Measurements from ENCODE around the gene DCAF5.

The DCAF5 gene

DNA sequence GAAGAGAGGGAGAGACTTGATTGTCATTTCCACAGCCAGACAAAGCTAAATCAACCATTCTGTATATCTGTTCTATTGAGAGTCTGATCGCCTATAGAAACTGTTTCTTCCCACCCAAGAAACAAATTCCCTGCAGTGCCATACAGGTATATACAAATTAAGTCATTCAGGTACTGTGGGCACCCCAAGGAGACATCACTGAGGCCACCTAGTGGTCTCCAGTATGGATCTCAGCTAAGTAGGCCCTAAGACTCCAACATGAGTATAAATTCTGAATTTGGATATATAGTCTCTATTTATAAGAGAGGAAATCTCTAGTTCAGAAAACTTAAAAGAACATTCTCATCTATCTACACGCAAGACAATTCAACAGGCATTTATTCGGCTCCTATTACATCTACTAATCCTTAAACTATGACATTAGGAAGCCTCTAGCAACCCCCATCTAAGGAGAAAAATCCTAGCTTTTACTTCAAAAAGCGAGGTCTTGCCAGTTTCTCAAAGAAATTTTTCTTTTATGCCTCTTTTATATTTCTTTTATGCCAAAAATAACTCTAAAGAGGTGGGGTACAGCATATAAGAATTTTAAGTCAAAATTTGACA lies 62.6 kb downstream of the DCAF5 start:
- H2AFZ ChIP-seq (ENCODE audit: low read depth, low read length), result no peak overlapping the region
- H3K4me1 ChIP-seq (ENCODE audit: low read length), result peaks cover 12% of the 10 kb centered on the region
- no peaks in the 10 kb centered on the region for H3K9me3 ChIP-seq (ENCODE audit: insufficient read depth, low read length)
- H3K9ac ChIP-seq (ENCODE audit: low read length), result no peak overlapping the region
- H3K4me2 ChIP-seq (ENCODE audit: low read length), result no peak overlapping the region
- no peak overlapping the region for H3K4me3 ChIP-seq (ENCODE audit: low read length)
- TF ChIP-seq EZH2phosphoT487 (IDR thresholded peaks at IDR 0.05; ENCODE audit: low read depth), result no peak
- TF ChIP-seq, protein P1, sequence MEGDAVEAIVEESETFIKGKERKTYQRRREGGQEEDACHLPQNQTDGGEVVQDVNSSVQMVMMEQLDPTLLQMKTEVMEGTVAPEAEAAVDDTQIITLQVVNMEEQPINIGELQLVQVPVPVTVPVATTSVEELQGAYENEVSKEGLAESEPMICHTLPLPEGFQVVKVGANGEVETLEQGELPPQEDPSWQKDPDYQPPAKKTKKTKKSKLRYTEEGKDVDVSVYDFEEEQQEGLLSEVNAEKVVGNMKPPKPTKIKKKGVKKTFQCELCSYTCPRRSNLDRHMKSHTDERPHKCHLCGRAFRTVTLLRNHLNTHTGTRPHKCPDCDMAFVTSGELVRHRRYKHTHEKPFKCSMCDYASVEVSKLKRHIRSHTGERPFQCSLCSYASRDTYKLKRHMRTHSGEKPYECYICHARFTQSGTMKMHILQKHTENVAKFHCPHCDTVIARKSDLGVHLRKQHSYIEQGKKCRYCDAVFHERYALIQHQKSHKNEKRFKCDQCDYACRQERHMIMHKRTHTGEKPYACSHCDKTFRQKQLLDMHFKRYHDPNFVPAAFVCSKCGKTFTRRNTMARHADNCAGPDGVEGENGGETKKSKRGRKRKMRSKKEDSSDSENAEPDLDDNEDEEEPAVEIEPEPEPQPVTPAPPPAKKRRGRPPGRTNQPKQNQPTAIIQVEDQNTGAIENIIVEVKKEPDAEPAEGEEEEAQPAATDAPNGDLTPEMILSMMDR (IDR thresholded peaks at IDR 0.05; ENCODE audit: low read depth, low read length), result peak; percentile 83
- no peak overlapping the region for H3K27ac ChIP-seq (ENCODE audit: low read length)
- no peaks in the 10 kb centered on the region for H3K79me2 ChIP-seq (ENCODE audit: low read length)
- H3K27me3 ChIP-seq (ENCODE audit: low read depth, low read length), result no peaks in the 10 kb centered on the region
- peaks cover 27% of the 10 kb centered on the region for H3K36me3 ChIP-seq (replicated peaks; ENCODE audit: low read depth, low read length)
- H4K20me1 ChIP-seq (ENCODE audit: insufficient read depth, low read length), result peaks cover 15% of the 10 kb centered on the region; the same call in 1 of the 2 replicates

DNA sequence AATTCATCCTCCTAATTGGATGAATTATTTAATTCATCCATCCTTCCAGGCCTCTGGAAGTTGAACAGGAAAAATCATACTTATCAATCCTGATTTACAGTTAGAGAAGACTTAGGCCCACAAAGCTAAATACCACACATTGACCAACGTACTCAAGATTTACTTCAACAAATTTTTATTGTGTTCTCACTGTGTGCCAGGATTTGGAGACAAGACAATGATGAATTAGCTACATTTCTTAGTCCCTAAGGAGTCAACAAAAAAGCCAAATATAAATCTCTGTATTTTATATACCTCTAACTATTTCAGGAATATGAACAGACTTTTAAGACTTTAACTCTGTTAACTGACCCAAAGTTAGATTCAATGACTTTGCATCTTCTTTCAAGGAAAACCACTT lies 63.9 kb downstream of the DCAF5 start:
- no peak overlapping the region for H3K27ac ChIP-seq (ENCODE audit: low read length)
- peaks cover 23% of the 10 kb centered on the region for H3K36me3 ChIP-seq (replicated peaks; ENCODE audit: low read depth, low read length)
- peaks cover 15% of the 10 kb centered on the region; the same call in 1 of the 2 replicates for H4K20me1 ChIP-seq (ENCODE audit: insufficient read depth, low read length)

DNA sequence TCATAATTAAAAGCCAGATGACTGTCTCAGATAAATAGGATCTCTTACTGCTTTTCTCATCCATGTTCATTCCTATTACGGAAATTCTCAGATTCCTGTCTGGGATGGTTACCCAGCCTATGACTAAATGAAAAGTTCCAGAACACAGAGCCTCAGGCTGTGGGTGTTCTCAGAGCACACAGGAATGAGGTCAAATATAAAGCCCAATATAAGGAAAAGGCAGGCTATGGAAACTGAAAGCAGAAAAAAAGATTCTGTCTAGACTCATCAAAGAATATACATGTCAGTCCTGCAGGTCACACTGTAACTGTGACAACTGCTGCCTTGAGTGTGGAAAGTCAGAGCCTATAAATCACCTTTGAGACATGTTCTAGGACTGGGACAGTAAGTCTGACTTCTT lies 64.3 kb downstream of the DCAF5 start:
- TF ChIP-seq, protein P1 (IDR thresholded peaks at IDR 0.05; ENCODE audit: low read depth, low read length), result no peak
- TF ChIP-seq EZH2phosphoT487 (IDR thresholded peaks at IDR 0.05; ENCODE audit: low read depth), result no peak
- H3K4me3 ChIP-seq (ENCODE audit: low read length), result no peak overlapping the region
- no peaks in the 10 kb centered on the region for H3K9me3 ChIP-seq (ENCODE audit: insufficient read depth, low read length)
- H3K4me2 ChIP-seq (ENCODE audit: low read length), result no peak overlapping the region
- H3K36me3 ChIP-seq (replicated peaks; ENCODE audit: low read depth, low read length), result peaks cover 20% of the 10 kb centered on the region
- H4K20me1 ChIP-seq (ENCODE audit: insufficient read depth, low read length), result peaks cover 14% of the 10 kb centered on the region; the same call in 1 of the 2 replicates
- H3K27me3 ChIP-seq (ENCODE audit: low read depth, low read length), result no peaks in the 10 kb centered on the region
- no peak overlapping the region for H2AFZ ChIP-seq (ENCODE audit: low read depth, low read length)
- H3K9ac ChIP-seq (ENCODE audit: low read length), result no peak overlapping the region
- H3K27ac ChIP-seq (ENCODE audit: low read length), result no peak overlapping the region
- no peaks in the 10 kb centered on the region for H3K79me2 ChIP-seq (ENCODE audit: low read length)
- H3K4me1 ChIP-seq (ENCODE audit: low read length), result peaks cover 11% of the 10 kb centered on the region

More for the DNA sequence above, 63.9 kb downstream of the DCAF5 start:
- Histone ChIP-seq H3K9ac (ENCODE audit: low read length) (no peak overlapping the region), H2AFZ (ENCODE audit: low read depth, low read length) (no peak overlapping the region), H3K4me3 (ENCODE audit: low read length) (no peak overlapping the region), H3K9me3 (ENCODE audit: insufficient read depth, low read length) (no peaks in the 10 kb centered on the region), H3K4me1 (ENCODE audit: low read length) (peaks cover 12% of the 10 kb centered on the region), H3K27me3 (ENCODE audit: low read depth, low read length) (no peaks in the 10 kb centered on the region), H3K4me2 (ENCODE audit: low read length) (no peak overlapping the region), H3K79me2 (ENCODE audit: low read length) (no peaks in the 10 kb centered on the region)
- TF ChIP-seq, protein P1 (IDR thresholded peaks at IDR 0.05; ENCODE audit: low read depth, low read length), result no peak
- no peak for TF ChIP-seq EZH2phosphoT487 (IDR thresholded peaks at IDR 0.05; ENCODE audit: low read depth)

DNA sequence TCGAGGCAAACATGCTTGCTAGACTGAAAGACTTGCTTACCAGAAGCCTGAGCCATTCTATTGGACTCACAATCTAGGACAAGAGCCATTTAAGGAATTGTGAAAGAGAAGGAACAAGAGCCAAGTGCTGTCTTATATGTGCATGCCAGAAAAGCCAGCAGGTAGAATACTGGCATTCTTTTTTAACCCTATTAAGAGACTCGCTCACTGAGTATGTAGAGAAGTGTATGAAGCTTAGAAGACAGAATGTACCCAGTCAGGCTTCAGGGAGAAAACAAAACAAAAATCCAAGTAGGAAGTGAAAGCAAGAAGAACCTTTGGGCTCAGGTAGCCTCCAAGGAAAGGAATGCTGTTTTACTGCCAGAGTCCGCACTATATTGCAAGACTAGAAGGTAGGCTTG lies 65.9 kb downstream of the DCAF5 start:
- Histone ChIP-seq H3K79me2 (ENCODE audit: low read length) (no peaks in the 10 kb centered on the region), H3K27ac (ENCODE audit: low read length) (no peak overlapping the region), H3K36me3 (replicated peaks; ENCODE audit: low read depth, low read length) (peaks cover 20% of the 10 kb centered on the region), H3K4me2 (ENCODE audit: low read length) (no peak overlapping the region), H3K4me3 (ENCODE audit: low read length) (no peak overlapping the region), H3K27me3 (ENCODE audit: low read depth, low read length) (no peaks in the 10 kb centered on the region), H2AFZ (ENCODE audit: low read depth, low read length) (no peak overlapping the region), H3K4me1 (ENCODE audit: low read length) (no peaks in the 10 kb centered on the region), H3K9ac (ENCODE audit: low read length) (no peak overlapping the region), H4K20me1 (ENCODE audit: insufficient read depth, low read length) (peaks cover 6% of the 10 kb centered on the region; the same call in 1 of the 2 replicates), H3K9me3 (ENCODE audit: insufficient read depth, low read length) (no peaks in the 10 kb centered on the region)
- TF ChIP-seq, protein P1 (IDR thresholded peaks at IDR 0.05; ENCODE audit: low read depth, low read length), result no peak
- no peak for TF ChIP-seq EZH2phosphoT487 (IDR thresholded peaks at IDR 0.05; ENCODE audit: low read depth)
